ENCODE results near the gene DNAI4. TPM values are rescaled to one million over a fixed set of nuclear protein-coding genes. Genes with fewer than 3 reads are reported as not detected.

Gene DNAI4
- total RNA-seq, 4 donors from 2014 or later = 0.29 to 4.8 (median 0.35) TPM; not detected in 1

- H3K27ac ChIP-seq = no peak overlapping the region
- peaks cover 13 to 73% (median 25%) of the 10 kb centered on the region in 3 donors for H3K4me1 ChIP-seq
- no peak for TF ChIP-seq POLR2A (IDR thresholded peaks at IDR 0.05)
- H3K4me3 ChIP-seq = no peak overlapping the region
- H3K9me3 ChIP-seq = no peaks in the 10 kb centered on the region
- intact Hi-C loops (cut with DNase I) = no loop called here
- H3K36me3 ChIP-seq = no peaks in the 10 kb centered on the region
- H3K27me3 ChIP-seq = no peaks in the 10 kb centered on the region
- DNase-seq = no peak
Measured at GRCh38 chr1:66927528-66927927, 2.9 kb upstream of the DNAI4 start.

DNA sequence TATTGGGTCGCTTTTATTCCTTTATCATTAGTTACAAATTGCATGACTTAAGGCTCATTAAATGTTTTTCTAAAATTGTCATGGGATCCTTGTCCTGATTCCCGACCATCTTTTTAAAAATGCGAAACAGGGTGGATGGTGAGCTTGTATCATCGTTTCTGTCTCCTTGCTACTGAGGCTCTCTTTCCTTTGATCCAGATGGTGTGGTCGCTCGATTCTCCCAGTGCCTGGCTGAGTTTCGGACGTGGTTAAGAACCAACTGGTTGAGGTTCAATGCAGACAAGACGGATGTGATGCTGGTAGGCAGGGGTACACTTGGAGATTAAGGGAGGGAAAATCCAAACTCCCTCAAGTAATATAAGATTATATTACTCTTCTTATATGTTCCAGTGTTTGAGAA, 1.3 kb upstream of the DNAI4 start:
- H3K27me3 ChIP-seq = no peaks in the 10 kb centered on the region
- H3K9me3 ChIP-seq = no peaks in the 10 kb centered on the region
- 27 to 29% methylated on average over 9 of the region's 9 CpGs for WGBS, 2 donors
- no peaks in the 10 kb centered on the region for H3K36me3 ChIP-seq
- peak overlapping the region; percentile 71 to 95 (median 86) for H3K4me3 ChIP-seq
- TF ChIP-seq, protein P1, sequence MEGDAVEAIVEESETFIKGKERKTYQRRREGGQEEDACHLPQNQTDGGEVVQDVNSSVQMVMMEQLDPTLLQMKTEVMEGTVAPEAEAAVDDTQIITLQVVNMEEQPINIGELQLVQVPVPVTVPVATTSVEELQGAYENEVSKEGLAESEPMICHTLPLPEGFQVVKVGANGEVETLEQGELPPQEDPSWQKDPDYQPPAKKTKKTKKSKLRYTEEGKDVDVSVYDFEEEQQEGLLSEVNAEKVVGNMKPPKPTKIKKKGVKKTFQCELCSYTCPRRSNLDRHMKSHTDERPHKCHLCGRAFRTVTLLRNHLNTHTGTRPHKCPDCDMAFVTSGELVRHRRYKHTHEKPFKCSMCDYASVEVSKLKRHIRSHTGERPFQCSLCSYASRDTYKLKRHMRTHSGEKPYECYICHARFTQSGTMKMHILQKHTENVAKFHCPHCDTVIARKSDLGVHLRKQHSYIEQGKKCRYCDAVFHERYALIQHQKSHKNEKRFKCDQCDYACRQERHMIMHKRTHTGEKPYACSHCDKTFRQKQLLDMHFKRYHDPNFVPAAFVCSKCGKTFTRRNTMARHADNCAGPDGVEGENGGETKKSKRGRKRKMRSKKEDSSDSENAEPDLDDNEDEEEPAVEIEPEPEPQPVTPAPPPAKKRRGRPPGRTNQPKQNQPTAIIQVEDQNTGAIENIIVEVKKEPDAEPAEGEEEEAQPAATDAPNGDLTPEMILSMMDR (IDR thresholded peaks at IDR 0.05) = no peak
- TF ChIP-seq POLR2A (IDR thresholded peaks at IDR 0.05) = no peak
- DNase-seq = no peak
- peaks cover 13 to 59% (median 23%) of the 10 kb centered on the region in 3 donors for H3K4me1 ChIP-seq
- peak overlapping the region; percentile 81 to 96 (median 92) for H3K27ac ChIP-seq
- intact Hi-C loops (cut with DNase I) = no loop called here

- 3% methylated on average over 11 of the region's 11 CpGs for WGBS, 2 donors
- H3K36me3 ChIP-seq = no peaks in the 10 kb centered on the region
- TF ChIP-seq, protein P1 (IDR thresholded peaks at IDR 0.05) = peak in 1 of 6 experiments; percentile 2
- peak in 1 of 4 donors; percentile 12 for TF ChIP-seq POLR2A (IDR thresholded peaks at IDR 0.05)
- DNase-seq = no peak
- no peaks in the 10 kb centered on the region for H3K9me3 ChIP-seq
- H3K27ac ChIP-seq = peak overlapping the region; percentile 81 to 96 (median 92)
- peaks cover 13 to 59% (median 23%) of the 10 kb centered on the region in 3 donors for H3K4me1 ChIP-seq
- intact Hi-C loops (cut with DNase I) = no loop called here
- no peaks in the 10 kb centered on the region for H3K27me3 ChIP-seq
- peak overlapping the region; percentile 71 to 95 (median 86) for H3K4me3 ChIP-seq
Measured at GRCh38 chr1:66925558-66925910, 878 bp upstream of the DNAI4 start.

- no peak for DNase-seq
- intact Hi-C loops (cut with DNase I) = no loop called here
- H3K27ac ChIP-seq = no peak overlapping the region
- H3K36me3 ChIP-seq = no peaks in the 10 kb centered on the region
- peaks cover 1 to 22% (median 9%) of the 10 kb centered on the region in 3 donors for H3K4me1 ChIP-seq
- no peaks in the 10 kb centered on the region for H3K27me3 ChIP-seq
- H3K9me3 ChIP-seq = no peaks in the 10 kb centered on the region
- H3K4me3 ChIP-seq = no peak overlapping the region
- WGBS, 2 donors = 92 to 100% methylated on average over 2 of the region's 2 CpGs
- no peak for TF ChIP-seq POLR2A (IDR thresholded peaks at IDR 0.05)
- TF ChIP-seq, protein P1 (IDR thresholded peaks at IDR 0.05) = no peak
Measured at GRCh38 chr1:66920543-66920942, 4.1 kb downstream of the DNAI4 start.

- Histone ChIP-seq H3K9me3 (no peaks in the 10 kb centered on the region), H3K27ac (no peak overlapping the region), H3K4me3 (no peak overlapping the region), H3K27me3 (no peaks in the 10 kb centered on the region), H3K4me1 (peaks cover 0 to 20% (median 9%) of the 10 kb centered on the region in 3 donors), H3K36me3 (no peaks in the 10 kb centered on the region)
- DNase-seq = no peak
- intact Hi-C loops (cut with DNase I) = no loop called here
- 83% methylated on average over 2 of the region's 3 CpGs; no CpG with 5 or more reads in 1 of the 2 donors for WGBS, 2 donors
- TF ChIP-seq, protein P1 (IDR thresholded peaks at IDR 0.05) = no peak
Measured at GRCh38 chr1:66919828-66920227, 4.8 kb downstream of the DNAI4 start.

DNA sequence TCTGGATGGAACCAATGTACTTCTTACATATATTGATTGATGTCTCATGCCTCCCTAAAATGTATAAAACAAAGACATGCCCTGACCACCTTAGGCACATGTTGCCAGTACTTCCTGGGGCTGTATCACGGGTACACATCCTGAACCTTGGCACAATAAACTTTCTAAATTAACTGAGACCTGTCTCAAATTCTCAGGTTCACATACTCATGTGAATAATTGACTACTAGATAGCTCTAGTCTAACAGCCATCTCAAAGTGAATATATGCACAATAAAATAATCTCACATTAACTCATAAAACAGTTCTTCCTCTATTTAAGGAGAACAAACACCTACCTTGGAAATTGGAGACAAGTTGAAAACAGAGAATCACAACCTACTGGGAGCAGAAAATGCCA, 5.6 kb downstream of the DNAI4 start:
- intact Hi-C loops (cut with DNase I) = no loop called here
- no peaks in the 10 kb centered on the region for H3K9me3 ChIP-seq
- H3K4me3 ChIP-seq = no peak overlapping the region
- WGBS, 2 donors = 58 to 60% methylated on average over 1 of the region's 1 CpG
- TF ChIP-seq, protein P1 (IDR thresholded peaks at IDR 0.05) = no peak
- TF ChIP-seq POLR2A (IDR thresholded peaks at IDR 0.05) = no peak
- DNase-seq = no peak
- no peak overlapping the region for H3K27ac ChIP-seq
- H3K36me3 ChIP-seq = no peaks in the 10 kb centered on the region
- H3K27me3 ChIP-seq = no peaks in the 10 kb centered on the region
- H3K4me1 ChIP-seq = peaks cover 0 to 16% (median 8%) of the 10 kb centered on the region in 3 donors

All from esophagus squamous epithelium (tissue), 5 donors.